HepG2 (cell line): ENCODE data around the gene TLR5. TPM values are rescaled to one million over a fixed set of nuclear protein-coding genes. Genes with fewer than 3 reads are reported as not detected.

ENCODE experiments used
- ATAC-seq: fragments of 200-7000 bp; cut with Tn5 transposase; 3 replicates; pipeline ENCODE4 v1.9.1; 2020; ENCODE audit warnings: mild to moderate bottlenecking, moderate library complexity
- BruUV-seq: library from RNA; stranded (reverse); fragments of 400-500 nt; replicated peaks from 2 replicates; lab custom pipeline; 2021; lab: Mats Ljungman, UMichigan
- CTCF ChIA-PET: fragments of 300-600 bp; formaldehyde crosslinking; extraction: SDS; loops from one replicate; lab custom pipeline; 2021; ENCODE audit warnings: low total read pairs, inconsistent platforms, low intra/inter-chr PET ratio; lab: Yijun Ruan, JAX
- POLR2A ChIA-PET: fragments of 350-600 bp; sonication (Branson Sonifier 250); formaldehyde crosslinking; loops from one replicate; lab custom pipeline; 2020; ENCODE audit warnings: antibody characterized with exemption, inconsistent platforms; lab: Yijun Ruan, JAX
- DNase-seq: peaks from one replicate; pipeline ENCODE4 v3.0.0-alpha.2; 2015; ENCODE audit warnings: low spot score
- FAIRE-seq: peaks from 3 replicates; lab custom pipeline; 2011; peaks lifted over from hg19 to GRCh38; lab: Jason Lieb, UNC
- H2AFZ ChIP-seq: one replicate; pipeline ENCODE4 v1.6.1; 2011; ENCODE audit warnings: low read length, inconsistent platforms
- H3K27ac ChIP-seq: fragments of 300-600 bp; 3 replicates; pipeline ENCODE4 v1.8.0; 2011; ENCODE audit warnings: mixed run types, mild to moderate bottlenecking, mixed read lengths, low read length, inconsistent platforms; ENCODE audit not compliant: insufficient read depth; ENCODE audit errors: extremely low read length
- H3K27me3 ChIP-seq, 2 experiments: fragments of 200-600 bp in 1 of 2; 2 replicates in 1 of 2; 3 replicates in 1 of 2; pipeline versions ENCODE4 v1.6.0 to v1.8.0; 2011; ENCODE audit warnings: low read length in 2 of 2, mild to moderate bottlenecking in 2 of 2, moderate library complexity in 2 of 2, inconsistent platforms in 1 of 2; ENCODE audit not compliant: insufficient read depth in 2 of 2, control insufficient read depth in 1 of 2
- H3K36me3 ChIP-seq, 2 experiments: fragments of 200-600 bp in 1 of 2; replicated peaks in 1 of 2; 2 replicates in 1 of 2; 3 replicates in 1 of 2; pipeline versions ENCODE4 v1.5.1 to v1.8.0; 2011; ENCODE audit warnings: low read length in 2 of 2, inconsistent platforms in 1 of 2; ENCODE audit not compliant: insufficient read depth in 2 of 2, control insufficient read depth in 1 of 2
- H3K4me1 ChIP-seq: 2 replicates; pipeline ENCODE4 v1.5.1; 2012; ENCODE audit warnings: low read length, inconsistent platforms; ENCODE audit not compliant: insufficient read depth
- H3K4me2 ChIP-seq: 2 replicates; pipeline ENCODE4 v1.6.0; 2011; ENCODE audit warnings: low read depth, low read length, inconsistent platforms
- H3K4me3 ChIP-seq, 3 experiments: fragments of 200-600 bp in 1 of 3; sonication (generic), shearing (Covaris generic) in 1 of 3; replicated peaks in 1 of 3; 2 replicates each; pipeline ENCODE4 v1.5.1; 2011 to 2016; ENCODE audit warnings: low read length in 3 of 3, inconsistent platforms in 2 of 3, low read depth in 2 of 3, mild to moderate bottlenecking in 2 of 3, control low read depth in 1 of 3, mixed read lengths in 1 of 3; ENCODE audit not compliant: insufficient read depth in 1 of 3
- H3K79me2 ChIP-seq: one replicate; pipeline ENCODE4 v1.6.1; 2011; ENCODE audit warnings: low read length, inconsistent platforms; ENCODE audit not compliant: insufficient read depth
- H3K9ac ChIP-seq: 2 replicates; pipeline ENCODE4 v1.6.0; 2011; ENCODE audit warnings: mild to moderate bottlenecking, low read depth, low read length, inconsistent platforms; ENCODE audit not compliant: insufficient read depth
- H3K9me3 ChIP-seq: 2 replicates; pipeline ENCODE4 v1.5.1; 2012; ENCODE audit warnings: mild to moderate bottlenecking, low read length
- H4K20me1 ChIP-seq: 2 replicates; pipeline ENCODE4 v1.6.0; 2011; ENCODE audit warnings: inconsistent platforms, mild to moderate bottlenecking, low read length, moderate library complexity; ENCODE audit not compliant: insufficient read depth
- BCL6 ChIP-seq: IDR thresholded peaks from 2 replicates; pipeline ENCODE4 v1.6.1; 2016; ENCODE audit warnings: missing genetic modification reagents, missing compliant biosample characterization
- FOXO1 ChIP-seq: sonication (generic); formaldehyde crosslinking; IDR thresholded peaks from 2 replicates; pipeline ENCODE4 v1.4.0; 2020; ENCODE audit warnings: missing genetic modification reagents
- HNRNPK ChIP-seq: fragments of 200-400 bp; formaldehyde crosslinking; IDR thresholded peaks from 2 replicates; pipeline ENCODE4 v1.6.1; 2018; ENCODE audit warnings: low read length, low read depth, moderate library complexity, mild to moderate bottlenecking; ENCODE audit not compliant: poor library complexity, severe bottlenecking
- IKZF4 ChIP-seq: sonication (generic); formaldehyde crosslinking; IDR thresholded peaks from 2 replicates; pipeline ENCODE4 v1.5.1; 2020; ENCODE audit warnings: borderline replicate concordance, mild to moderate bottlenecking, low read depth, missing genetic modification reagents; ENCODE audit errors: not compliant biosample characterization
- RARA ChIP-seq: IDR thresholded peaks from 2 replicates; pipeline ENCODE4 v1.6.1; 2016; ENCODE audit warnings: missing genetic modification reagents, missing compliant biosample characterization
- ZFP37 ChIP-seq: sonication (generic); formaldehyde crosslinking; IDR thresholded peaks from 2 replicates; pipeline ENCODE4 v1.4.0; 2020; ENCODE audit warnings: missing genetic modification reagents, borderline replicate concordance
- ZKSCAN1 ChIP-seq: fragments of 150-350 bp; IDR thresholded peaks from 2 replicates; pipeline ENCODE4 v1.6.1; 2014; ENCODE audit warnings: low read length
- ZNF7 ChIP-seq: IDR thresholded peaks from 2 replicates; pipeline ENCODE4 v1.6.1; 2016; ENCODE audit warnings: missing biosample characterization, missing genetic modification reagents
- WGBS: methylation state at CpG from one replicate; pipeline ENCODE4 v1.1.6; 2017; ENCODE audit warnings: low lambda C conversion rate; 5-methylcytosine and 5-hydroxymethylcytosine counted together
- in situ Hi-C: cut with HindIII; loops from 2 replicates; pipeline ENCODE4 v1.10.0; 2017; ENCODE audit warnings: low pct_unique_long_range_greater_than_20kb; ENCODE audit not compliant: extremely low pct_ligation_motif_present
- intact Hi-C: fragments of 100-400 bp; cut with micrococcal nuclease; formaldehyde crosslinking; loops from one replicate; pipeline ENCODE4 v1.10.0; 2022; ENCODE audit not compliant: unreplicated experiment
- polyA plus RNA-seq, 8 experiments: library from polyadenylated mRNA; depleted of rRNA in 3 of 8; stranded (reverse) in 7 of 8; unstranded in 1 of 8; fragments of >200 nt; fragmentation: Illumina TruSeq in 4 of 8; extraction: Trizol in 4 of 8; gene quantifications; 2 replicates each; pipeline versions ENCODE4 v1.2.1 to v1.2.3, GENCODE V29; 2011 to 2016; ENCODE audit warnings: low read depth in 4 of 8, missing spikeins in 1 of 8, mixed read lengths in 1 of 8; ENCODE audit not compliant: insufficient read depth in 1 of 8
- total RNA-seq, 5 experiments: library from RNA; depleted of rRNA; stranded (reverse); fragments of >200 nt; fragmentation: Illumina TruSeq; extraction: Trizol; gene quantifications; 2 replicates each; pipeline ENCODE4 v1.2.3, GENCODE V29; 2016; ENCODE audit warnings: low read depth in 1 of 5

The TLR5 gene
- total and polyA plus RNA-seq, 2 of the 13 experiments (the other 11 are each of a cell fraction or from before 2014, with no cell fraction given): not detected

GRCh38 chr1:223189525-223189902 is 46.5 kb upstream of the TLR5 start:
- DNase-seq: no peak
- BruUV-seq: no TSS peak
- Histone ChIP-seq H3K9me3 (no peaks in the 10 kb centered on the region), H3K27ac (no peak overlapping the region), H2AFZ (no peak overlapping the region), H3K79me2 (no peaks in the 10 kb centered on the region), H3K27me3 (peaks cover 2 to 8% of the 10 kb centered on the region in 2 experiments; a peak in 2 of 5 replicates), H3K36me3 (no peaks in the 10 kb centered on the region), H3K9ac (no peak overlapping the region), H4K20me1 (no peaks in the 10 kb centered on the region), H3K4me2 (no peak overlapping the region), H3K4me1 (no peaks in the 10 kb centered on the region), H3K4me3 (no peak overlapping the region)
- ChIA-PET POLR2A (no interaction called here), CTCF (no interaction called here)
- intact Hi-C loops: no loop called here
- TF ChIP-seq ZNF7 (CRISPR knock-in tag) (no peak), FOXO1 (CRISPR knock-in tag) (no peak)
- 52% methylated on average over 4 of the region's 4 CpGs for WGBS
- in situ Hi-C loops: no loop called here
- ATAC-seq: no peak
- FAIRE-seq: no peak

- DNase-seq: no peak
- H3K4me2 ChIP-seq: no peak overlapping the region
Measured at GRCh38 chr1:223188618-223189356, 45.7 kb upstream of the TLR5 start.

More at GRCh38 chr1:223188618-223189356, 45.7 kb upstream of the TLR5 start:
- Histone ChIP-seq H3K4me1 (no peaks in the 10 kb centered on the region), H3K4me3 (no peak overlapping the region), H4K20me1 (no peaks in the 10 kb centered on the region), H3K27me3 (peaks cover 2 to 5% of the 10 kb centered on the region in 2 experiments; a peak in 1 of 5 replicates), H3K27ac (no peak overlapping the region), H3K9me3 (no peaks in the 10 kb centered on the region), H3K79me2 (no peaks in the 10 kb centered on the region), H3K9ac (no peak overlapping the region), H3K36me3 (no peaks in the 10 kb centered on the region), H2AFZ (no peak overlapping the region)
- CTCF ChIA-PET: no interaction called here
- in situ Hi-C loops: no loop called here
- POLR2A ChIA-PET: no interaction called here
- FAIRE-seq (no peak), ATAC-seq (peak; percentile 82)
- intact Hi-C loops: no loop called here
- WGBS: 9% methylated on average over 5 of the region's 5 CpGs
- TF ChIP-seq IKZF4: no peak
- TF ChIP-seq ZFP37 (CRISPR knock-in tag): no peak
- TF ChIP-seq RARA (CRISPR knock-in tag): peak; percentile 66; the same call in 1 of the 2 replicates
- TF ChIP-seq BCL6 (CRISPR knock-in tag): peak; percentile 93
- no peak for TF ChIP-seq ZKSCAN1
- peak; percentile 13 for TF ChIP-seq HNRNPK
- no TSS peak for BruUV-seq
